IMR-90 (cell line): ENCODE results near the gene ATP4B. TPM values are rescaled to one million over a fixed set of nuclear protein-coding genes. Genes with fewer than 3 reads are reported as not detected.
"Not testable (repeated sequence)": the region's sequence is repeated elsewhere in the genome, so short reads cannot be mapped to it uniquely, and the experiment has no call there.

Source experiments
- ATAC-seq: fragments of 200-7000 bp; cut with Tn5 transposase; 2 replicates; pipeline ENCODE4 v1.9.1; 2020; ENCODE audit warnings: low read depth, mild to moderate bottlenecking, moderate library complexity
- BruUV-seq: library from RNA; stranded (reverse); fragments of 400-500 nt; replicated peaks from 2 replicates; lab custom pipeline; 2021; lab: Mats Ljungman, UMichigan
- CTCF ChIA-PET: fragments of 300-600 bp; formaldehyde crosslinking; extraction: SDS; loops from one replicate; lab custom pipeline; 2021; ENCODE audit warnings: antibody characterized with exemption; lab: Yijun Ruan, JAX
- POLR2A ChIA-PET: fragments of 300-600 bp; sonication (Branson Sonifier 250); formaldehyde crosslinking; loops from one replicate; lab custom pipeline; 2022; ENCODE audit warnings: antibody characterized with exemption; ENCODE audit not compliant: unreplicated experiment; lab: Charles Lee
- DNase-seq: peaks from one replicate; pipeline ENCODE4 v3.0.0; 2013
- H2AFZ ChIP-seq: replicated peaks from 2 replicates; pipeline ENCODE3; 2013; ENCODE audit warnings: low read length, mild to moderate bottlenecking; ENCODE audit not compliant: poor library complexity
- H2AK5ac ChIP-seq: 2 replicates; pipeline ENCODE4 v1.6.1; 2013; ENCODE audit warnings: low read depth, low read length, inconsistent platforms
- H2AK9ac ChIP-seq: replicated peaks from 2 replicates; pipeline ENCODE3; 2013; ENCODE audit warnings: mild to moderate bottlenecking, low read depth, low read length, moderate library complexity; ENCODE audit not compliant: poor library complexity
- H2BK120ac ChIP-seq: 2 replicates; pipeline ENCODE4 v1.6.1; 2013; ENCODE audit warnings: low read depth, low read length, inconsistent platforms
- H2BK15ac ChIP-seq: 3 replicates; pipeline ENCODE4 v1.6.1; 2013; ENCODE audit warnings: low read depth, low read length, inconsistent platforms
- H2BK20ac ChIP-seq: 2 replicates; pipeline ENCODE4 v1.6.1; 2013; ENCODE audit warnings: low read depth, mild to moderate bottlenecking, inconsistent platforms, low read length, moderate library complexity
- H2BK5ac ChIP-seq: 2 replicates; pipeline ENCODE4 v1.6.1; 2013; ENCODE audit warnings: mild to moderate bottlenecking, low read depth, low read length, inconsistent platforms; ENCODE audit not compliant: poor library complexity, severe bottlenecking
- H3K14ac ChIP-seq: replicated peaks from 2 replicates; pipeline ENCODE4 v1.6.1; 2013; ENCODE audit warnings: low read depth, low read length, inconsistent platforms
- H3K18ac ChIP-seq: 2 replicates; pipeline ENCODE4 v1.6.1; 2013; ENCODE audit warnings: low read depth, low read length, control low read depth
- H3K23ac ChIP-seq: 2 replicates; pipeline ENCODE4 v1.6.1; 2013; ENCODE audit warnings: low read depth, low read length, inconsistent platforms
- H3K27ac ChIP-seq: 2 replicates; pipeline ENCODE4 v1.5.1; 2013; ENCODE audit warnings: mild to moderate bottlenecking, control low read depth, low read length; ENCODE audit not compliant: insufficient read depth
- H3K27me3 ChIP-seq: 2 replicates; pipeline ENCODE4 v1.6.1; 2013; ENCODE audit warnings: low read length; ENCODE audit not compliant: control insufficient read depth, insufficient read depth
- H3K36me3 ChIP-seq: 2 replicates; pipeline ENCODE4 v1.6.1; 2013; ENCODE audit warnings: low read length, mixed read lengths; ENCODE audit not compliant: control insufficient read depth, insufficient read depth
- H3K4ac ChIP-seq: 2 replicates; pipeline ENCODE4 v1.6.1; 2013; ENCODE audit warnings: low read depth, low read length, inconsistent platforms
- H3K4me1 ChIP-seq: 2 replicates; pipeline ENCODE4 v1.6.1; 2013; ENCODE audit warnings: low read length, mixed read lengths; ENCODE audit not compliant: control insufficient read depth, insufficient read depth
- H3K4me2 ChIP-seq: 2 replicates; pipeline ENCODE4 v1.6.1; 2013; ENCODE audit warnings: low read depth, mild to moderate bottlenecking, control low read depth, low read length, moderate library complexity
- H3K4me3 ChIP-seq: 2 replicates; pipeline ENCODE4 v1.5.1; 2013; ENCODE audit warnings: low read depth, mild to moderate bottlenecking, control low read depth, low read length, moderate library complexity; ENCODE audit not compliant: insufficient read depth
- H3K56ac ChIP-seq: 2 replicates; pipeline ENCODE4 v1.6.1; 2013; ENCODE audit warnings: low read length, inconsistent platforms; ENCODE audit not compliant: insufficient read depth; ENCODE audit errors: extremely low read depth
- H3K79me1 ChIP-seq, 2 experiments: 2 replicates each; pipeline ENCODE4 v1.6.1; 2013; ENCODE audit warnings: low read length in 2 of 2, inconsistent platforms in 1 of 2, low read depth in 1 of 2
- H3K9ac ChIP-seq: 2 replicates; pipeline ENCODE4 v1.6.1; 2013; ENCODE audit warnings: low read depth, low read length, control low read depth
- H3K9me1 ChIP-seq: 2 replicates; pipeline ENCODE4 v1.6.1; 2013; ENCODE audit warnings: low read length, inconsistent platforms; ENCODE audit not compliant: insufficient read depth
- H3K9me3 ChIP-seq: 2 replicates; pipeline ENCODE4 v1.6.1; 2013; ENCODE audit warnings: low read length; ENCODE audit not compliant: control insufficient read depth, insufficient read depth
- H4K20me1 ChIP-seq: 2 replicates; pipeline ENCODE4 v1.6.1; 2013; ENCODE audit warnings: low read length, inconsistent platforms; ENCODE audit not compliant: insufficient read depth
- H4K5ac ChIP-seq: 2 replicates; pipeline ENCODE4 v1.6.1; 2013; ENCODE audit warnings: mild to moderate bottlenecking, low read depth, low read length, control low read depth
- H4K8ac ChIP-seq, 2 experiments: 2 replicates each; pipeline ENCODE4 v1.6.1; 2013; ENCODE audit warnings: low read depth in 2 of 2, low read length in 2 of 2, control low read depth in 1 of 2, inconsistent platforms in 1 of 2
- H4K91ac ChIP-seq: 2 replicates; pipeline ENCODE4 v1.6.1; 2013; ENCODE audit warnings: low read depth, low read length, inconsistent platforms; ENCODE audit not compliant: insufficient read depth
- WGBS, 2 experiments: methylation state at CpG; one replicate each; pipeline versions ENCODE4 v1.1.5 to v1.1.7; 2013; ENCODE audit warnings: missing lambda C conversion rate in 2 of 2; ENCODE audit not compliant: insufficient read length in 1 of 2; ENCODE audit errors: extremely low coverage in 2 of 2; 5-methylcytosine and 5-hydroxymethylcytosine counted together
- dilution Hi-C: fragments of 300-500 bp; cut with HindIII; formaldehyde crosslinking; loops from one replicate; pipeline ENCODE4 v1.14.3; 2018; ENCODE audit warnings: low sequenced_read_pairs; ENCODE audit not compliant: unreplicated experiment
- in situ Hi-C: fragments of 300-500 bp; cut with MboI; formaldehyde crosslinking; loops from 3 replicates; pipeline ENCODE4 v1.14.3; 2019; ENCODE audit warnings: low sequenced_read_pairs, inconsistent platforms, mixed read lengths
- intact Hi-C: fragments of 100-400 bp; cut with micrococcal nuclease; formaldehyde crosslinking; loops from 2 replicates; pipeline ENCODE4 v1.10.0; 2022
- polyA plus RNA-seq, 3 experiments: library from polyadenylated mRNA; depleted of rRNA; stranded (reverse); fragments of >200 nt; gene quantifications; 2 replicates each; pipeline ENCODE4 v1.2.3, GENCODE V29; 2012; ENCODE audit warnings: low replicate concordance in 1 of 3
- total RNA-seq: library from RNA; depleted of rRNA; stranded (reverse); fragments of >200 nt; gene quantifications from 2 replicates; pipeline ENCODE4 v1.2.3, GENCODE V29; 2012

The ATP4B gene
- total and polyA plus RNA-seq, 2 of the 4 experiments (the other 2 are of a cell fraction), result not detected

- intact Hi-C loops, result not testable (repeated sequence)
Observed at GRCh38 chr13:113624640-113625304, 33.2 kb downstream of the ATP4B start.

More at GRCh38 chr13:113624640-113625304, 33.2 kb downstream of the ATP4B start:
- H3K27ac ChIP-seq, H2AK9ac ChIP-seq, H3K18ac ChIP-seq, POLR2A ChIA-PET, ATAC-seq, H3K23ac ChIP-seq, H3K27me3 ChIP-seq, H2BK20ac ChIP-seq, in situ Hi-C loops, H3K4me3 ChIP-seq, H4K5ac ChIP-seq, H4K91ac ChIP-seq, dilution Hi-C loops, H3K4me2 ChIP-seq, CTCF ChIA-PET, H3K9ac ChIP-seq, H2BK15ac ChIP-seq, H3K4ac ChIP-seq, H2BK5ac ChIP-seq, DNase-seq, H2AFZ ChIP-seq, H4K8ac ChIP-seq, H2BK120ac ChIP-seq, H3K9me3 ChIP-seq, H2AK5ac ChIP-seq, H3K14ac ChIP-seq, H3K56ac ChIP-seq, BruUV-seq: not testable (repeated sequence)
- Histone ChIP-seq H3K79me1 (peaks cover 23 to 71% of the 10 kb centered on the region in 2 experiments), H3K4me1 (peaks cover 13% of the 10 kb centered on the region), H3K9me1 (peaks cover 20% of the 10 kb centered on the region), H3K36me3 (peaks cover 33% of the 10 kb centered on the region), H4K20me1 (peaks cover 68% of the 10 kb centered on the region)
- 95% methylated on average over 11 of the region's 14 CpGs; no CpG with 5 or more reads in 1 of the 2 experiments for WGBS, 2 experiments
